HepG2 (cell line): Measurements from ENCODE around the gene RASSF4. TPM values are rescaled to one million over a fixed set of nuclear protein-coding genes. Genes with fewer than 3 reads are reported as not detected.
A peak's percentile ranks its signal among the peaks of the same experiment; 100 is the strongest.

Experiments used
- ATF6 ChIP-seq: sonication (generic); formaldehyde crosslinking; conservative IDR thresholded peaks from 2 replicates; pipeline ENCODE4 v1.4.0; 2020; ENCODE audit warnings: missing genetic modification reagents
- ATRX ChIP-seq: sonication (generic); formaldehyde crosslinking; IDR thresholded peaks from 2 replicates; pipeline ENCODE4 v1.4.0; 2020; ENCODE audit warnings: missing genetic modification reagents, borderline replicate concordance
- BRF2 ChIP-seq: sonication (generic); formaldehyde crosslinking; IDR thresholded peaks from 2 replicates; pipeline ENCODE4 v1.8.1; 2022; ENCODE audit warnings: mild to moderate bottlenecking, missing genetic modification reagents
- FIP1L1 ChIP-seq: fragments of 200-400 bp; formaldehyde crosslinking; IDR thresholded peaks from 2 replicates; pipeline ENCODE4 v1.6.1; 2018; ENCODE audit warnings: low read depth, mild to moderate bottlenecking, low read length, moderate library complexity, borderline replicate concordance; ENCODE audit not compliant: insufficient read depth
- GATAD2A ChIP-seq: IDR thresholded peaks from 2 replicates; pipeline ENCODE4 v1.6.1; 2016
- MEIS2 ChIP-seq: sonication (generic); formaldehyde crosslinking; IDR thresholded peaks from 2 replicates; pipeline ENCODE4 v1.9.0; 2021; ENCODE audit warnings: mild to moderate bottlenecking, missing genetic modification reagents
- RFX5 ChIP-seq: IDR thresholded peaks from 2 replicates; pipeline ENCODE4 v1.6.1; 2011; ENCODE audit warnings: low read depth, low read length, improper control_type of control experiment
- ZBTB7A ChIP-seq: sonication (generic); formaldehyde crosslinking; IDR thresholded peaks from 2 replicates; pipeline ENCODE4 v1.8.0; 2022; ENCODE audit warnings: mild to moderate bottlenecking, missing genetic modification reagents
- ZC3H4 ChIP-seq: sonication (generic); formaldehyde crosslinking; IDR thresholded peaks from 2 replicates; pipeline ENCODE4 v1.4.0; 2020; ENCODE audit warnings: missing genetic modification reagents, borderline replicate concordance
- ZFP36 ChIP-seq: fragments of 150-350 bp; IDR thresholded peaks from 2 replicates; pipeline ENCODE4 v1.6.1; 2018; ENCODE audit warnings: borderline replicate concordance, low read length, low read depth; ENCODE audit not compliant: partially characterized antibody
- ZFP90 ChIP-seq: sonication (generic); formaldehyde crosslinking; IDR thresholded peaks from 2 replicates; pipeline ENCODE4 v1.8.0; 2022; ENCODE audit warnings: missing genetic modification reagents, mild to moderate bottlenecking, inconsistent platforms, borderline replicate concordance
- ZMYM3 ChIP-seq: sonication (generic); formaldehyde crosslinking; IDR thresholded peaks from 2 replicates; pipeline ENCODE4 v1.5.1; 2020; ENCODE audit warnings: mild to moderate bottlenecking, missing genetic modification reagents
- ZNF230 ChIP-seq: sonication (generic); formaldehyde crosslinking; IDR thresholded peaks from 2 replicates; pipeline ENCODE4 v1.4.0; 2020; ENCODE audit warnings: mild to moderate bottlenecking, missing genetic modification reagents
- ZNF24 ChIP-seq: fragments of 450-650 bp; IDR thresholded peaks from 2 replicates; pipeline ENCODE4 v1.6.1; 2017; ENCODE audit warnings: antibody characterized with exemption, mild to moderate bottlenecking
- ZNF281 ChIP-seq: sonication (generic); formaldehyde crosslinking; IDR thresholded peaks from 2 replicates; pipeline ENCODE4 v1.4.0; 2020; ENCODE audit warnings: missing genetic modification reagents, borderline replicate concordance
- ZNF644 ChIP-seq: IDR thresholded peaks from 2 replicates; pipeline ENCODE4 v1.6.1; 2016; ENCODE audit warnings: low read depth
- ZSCAN30 ChIP-seq: sonication (generic); formaldehyde crosslinking; IDR thresholded peaks from 2 replicates; pipeline ENCODE4 v1.5.0; 2020; ENCODE audit warnings: mild to moderate bottlenecking, missing genetic modification reagents
- polyA plus RNA-seq, 8 experiments: library from polyadenylated mRNA; depleted of rRNA in 3 of 8; stranded (reverse) in 7 of 8; unstranded in 1 of 8; fragments of >200 nt; fragmentation: Illumina TruSeq in 4 of 8; extraction: Trizol in 4 of 8; gene quantifications; 2 replicates each; pipeline versions ENCODE4 v1.2.1 to v1.2.3, GENCODE V29; 2011 to 2016; ENCODE audit warnings: low read depth in 4 of 8, missing spikeins in 1 of 8, mixed read lengths in 1 of 8; ENCODE audit not compliant: insufficient read depth in 1 of 8
- total RNA-seq, 5 experiments: library from RNA; depleted of rRNA; stranded (reverse); fragments of >200 nt; fragmentation: Illumina TruSeq; extraction: Trizol; gene quantifications; 2 replicates each; pipeline ENCODE4 v1.2.3, GENCODE V29; 2016; ENCODE audit warnings: low read depth in 1 of 5
- TF ChIP-seq, protein P1 (sequence below): sonication (generic); formaldehyde crosslinking; IDR thresholded peaks from 2 replicates; pipeline ENCODE4 v1.5.1; 2020; ENCODE audit warnings: mild to moderate bottlenecking, missing genetic modification reagents, borderline replicate concordance

The RASSF4 gene
- total and polyA plus RNA-seq, 2 of the 13 experiments (the other 11 are each of a cell fraction or from before 2014, with no cell fraction given), result 34.0 to 51.7 TPM

GRCh38 chr10:44978570-44979280, 19.1 kb downstream of the RASSF4 start, which contains the start of gene DEPP1 (continued):
- TF ChIP-seq ZFP90 (CRISPR knock-in tag) (no peak), ZNF24 (peak; percentile 47; the same call in 1 of the 2 replicates), ZNF281 (no peak; the same call in none of the 2 replicates), GATAD2A (peak; percentile 86), ZBTB7A (CRISPR knock-in tag) (peak; percentile 85; the same call in 1 of the 2 replicates), RFX5 (no peak), ZSCAN30 (CRISPR knock-in tag) (no peak; the same call in 1 of the 2 replicates), ZC3H4 (CRISPR knock-in tag) (peak; percentile 95), ZNF644 (CRISPR knock-in tag) (no peak), MEIS2 (CRISPR knock-in tag) (peak; percentile 100), FIP1L1 (0 out of 2 replicates have a peak, but pooled peaks have one; percentile 77), ZMYM3 (no peak), BRF2 (CRISPR knock-in tag) (no peak), ZFP36 (peak; percentile 46), ATF6 (0 out of 2 replicates have a peak, but pooled peaks have one; percentile 82), ZNF230 (CRISPR knock-in tag) (no peak), ATRX (no peak)
- TF ChIP-seq, protein P1, sequence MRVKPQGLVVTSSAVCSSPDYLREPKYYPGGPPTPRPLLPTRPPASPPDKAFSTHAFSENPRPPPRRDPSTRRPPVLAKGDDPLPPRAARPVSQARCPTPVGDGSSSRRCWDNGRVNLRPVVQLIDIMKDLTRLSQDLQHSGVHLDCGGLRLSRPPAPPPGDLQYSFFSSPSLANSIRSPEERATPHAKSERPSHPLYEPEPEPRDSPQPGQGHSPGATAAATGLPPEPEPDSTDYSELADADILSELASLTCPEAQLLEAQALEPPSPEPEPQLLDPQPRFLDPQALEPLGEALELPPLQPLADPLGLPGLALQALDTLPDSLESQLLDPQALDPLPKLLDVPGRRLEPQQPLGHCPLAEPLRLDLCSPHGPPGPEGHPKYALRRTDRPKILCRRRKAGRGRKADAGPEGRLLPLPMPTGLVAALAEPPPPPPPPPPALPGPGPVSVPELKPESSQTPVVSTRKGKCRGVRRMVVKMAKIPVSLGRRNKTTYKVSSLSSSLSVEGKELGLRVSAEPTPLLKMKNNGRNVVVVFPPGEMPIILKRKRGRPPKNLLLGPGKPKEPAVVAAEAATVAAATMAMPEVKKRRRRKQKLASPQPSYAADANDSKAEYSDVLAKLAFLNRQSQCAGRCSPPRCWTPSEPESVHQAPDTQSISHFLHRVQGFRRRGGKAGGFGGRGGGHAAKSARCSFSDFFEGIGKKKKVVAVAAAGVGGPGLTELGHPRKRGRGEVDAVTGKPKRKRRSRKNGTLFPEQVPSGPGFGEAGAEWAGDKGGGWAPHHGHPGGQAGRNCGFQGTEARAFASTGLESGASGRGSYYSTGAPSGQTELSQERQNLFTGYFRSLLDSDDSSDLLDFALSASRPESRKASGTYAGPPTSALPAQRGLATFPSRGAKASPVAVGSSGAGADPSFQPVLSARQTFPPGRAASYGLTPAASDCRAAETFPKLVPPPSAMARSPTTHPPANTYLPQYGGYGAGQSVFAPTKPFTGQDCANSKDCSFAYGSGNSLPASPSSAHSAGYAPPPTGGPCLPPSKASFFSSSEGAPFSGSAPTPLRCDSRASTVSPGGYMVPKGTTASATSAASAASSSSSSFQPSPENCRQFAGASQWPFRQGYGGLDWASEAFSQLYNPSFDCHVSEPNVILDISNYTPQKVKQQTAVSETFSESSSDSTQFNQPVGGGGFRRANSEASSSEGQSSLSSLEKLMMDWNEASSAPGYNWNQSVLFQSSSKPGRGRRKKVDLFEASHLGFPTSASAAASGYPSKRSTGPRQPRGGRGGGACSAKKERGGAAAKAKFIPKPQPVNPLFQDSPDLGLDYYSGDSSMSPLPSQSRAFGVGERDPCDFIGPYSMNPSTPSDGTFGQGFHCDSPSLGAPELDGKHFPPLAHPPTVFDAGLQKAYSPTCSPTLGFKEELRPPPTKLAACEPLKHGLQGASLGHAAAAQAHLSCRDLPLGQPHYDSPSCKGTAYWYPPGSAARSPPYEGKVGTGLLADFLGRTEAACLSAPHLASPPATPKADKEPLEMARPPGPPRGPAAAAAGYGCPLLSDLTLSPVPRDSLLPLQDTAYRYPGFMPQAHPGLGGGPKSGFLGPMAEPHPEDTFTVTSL (CRISPR knock-in tag), result no peak
